Activated CD8-positive, alpha-beta memory T cell treated with anti-CD3 and anti-CD28 coated beads, Interleukin-2, amount 50 U/mL, for 1 hour (primary cell): Measurements from ENCODE around the gene PANK2.
"Not testable (repeated sequence)": the region's sequence is repeated elsewhere in the genome, so short reads cannot be mapped to it uniquely, and the experiment has no call there.

Experiments
- DNase-seq: peaks from one replicate; pipeline ENCODE4 v3.0.0-alpha.2; 2020; ENCODE audit errors: extremely low read depth

The PANK2 gene

GRCh38 chr20:3901028-3901705 is 12.0 kb downstream of the PANK2 start:
- DNase-seq, result no peak

- DNase-seq, result no peak
Observed at GRCh38 chr20:3901706-3902440, 12.7 kb downstream of the PANK2 start.

GRCh38 chr20:3902446-3902845 is 13.3 kb downstream of the PANK2 start:
- no peak for DNase-seq

GRCh38 chr20:3904224-3904623 is 15.0 kb downstream of the PANK2 start:
- DNase-seq, result no peak

GRCh38 chr20:3904857-3905256 is 15.7 kb downstream of the PANK2 start:
- no peak for DNase-seq

- DNase-seq, result not testable (repeated sequence)
Observed at GRCh38 chr20:3906744-3907721, 17.8 kb downstream of the PANK2 start.

- no peak for DNase-seq
Observed at GRCh38 chr20:3908667-3909066, 19.5 kb downstream of the PANK2 start.

GRCh38 chr20:3909952-3910366 is 20.8 kb downstream of the PANK2 start:
- DNase-seq, result no peak

GRCh38 chr20:3910853-3911252 is 21.7 kb downstream of the PANK2 start:
- no peak for DNase-seq

GRCh38 chr20:3911956-3912355 is 22.8 kb downstream of the PANK2 start:
- no peak for DNase-seq

GRCh38 chr20:3914446-3914845 is 25.3 kb downstream of the PANK2 start:
- no peak for DNase-seq

GRCh38 chr20:3915691-3916090 is 26.5 kb downstream of the PANK2 start:
- DNase-seq, result no peak

GRCh38 chr20:3916364-3916763 is 27.2 kb downstream of the PANK2 start:
- DNase-seq, result no peak

GRCh38 chr20:3919352-3919751 is 30.2 kb downstream of the PANK2 start:
- no peak for DNase-seq

GRCh38 chr20:3922223-3922982 is 33.2 kb downstream of the PANK2 start:
- no peak for DNase-seq

GRCh38 chr20:3922983-3923339 is 33.8 kb downstream of the PANK2 start:
- DNase-seq, result no peak

- no peak for DNase-seq
Observed at GRCh38 chr20:3923818-3924217, 34.6 kb downstream of the PANK2 start.

GRCh38 chr20:3924304-3925112 is 35.3 kb downstream of the PANK2 start:
- no peak for DNase-seq

GRCh38 chr20:3925113-3925695 is 36.0 kb downstream of the PANK2 start:
- no peak for DNase-seq

GRCh38 chr20:3925899-3926638 is 36.9 kb downstream of the PANK2 start:
- DNase-seq, result no peak
